ENCODE data around the gene HACD3.

GRCh38 chr15:65558336-65558735 lies 28.1 kb downstream of the HACD3 start:
- TF ChIP-seq TARDBP (IDR thresholded peaks at IDR 0.05) (no peak), ELF4 (IDR thresholded peaks at IDR 0.05) (no peak), SP1 (IDR thresholded peaks at IDR 0.05) (no peak)
